Uterus (tissue), 2 donors: ENCODE measurements around the gene NFIA.

Experiments used
- POLR2A ChIP-seq, 2 donors: fragments of 450-650 bp; IDR thresholded peaks; one replicate each; pipeline ENCODE4 v1.6.1; 2016; ENCODE audit warnings: antibody characterized with exemption in 2 of 2, mild to moderate bottlenecking in 1 of 2, moderate library complexity in 1 of 2
- TF ChIP-seq, protein P1 (sequence below), 4 experiments: fragments of 200-600 bp in 2 of 4; fragments of 450-650 bp in 2 of 4; sonication (generic) in 2 of 4; IDR thresholded peaks; one replicate each; pipeline ENCODE4 v1.5.1; 2016 to 2019; ENCODE audit warnings: antibody characterized with exemption in 4 of 4, mild to moderate bottlenecking in 2 of 4, moderate library complexity in 1 of 4

DNA sequence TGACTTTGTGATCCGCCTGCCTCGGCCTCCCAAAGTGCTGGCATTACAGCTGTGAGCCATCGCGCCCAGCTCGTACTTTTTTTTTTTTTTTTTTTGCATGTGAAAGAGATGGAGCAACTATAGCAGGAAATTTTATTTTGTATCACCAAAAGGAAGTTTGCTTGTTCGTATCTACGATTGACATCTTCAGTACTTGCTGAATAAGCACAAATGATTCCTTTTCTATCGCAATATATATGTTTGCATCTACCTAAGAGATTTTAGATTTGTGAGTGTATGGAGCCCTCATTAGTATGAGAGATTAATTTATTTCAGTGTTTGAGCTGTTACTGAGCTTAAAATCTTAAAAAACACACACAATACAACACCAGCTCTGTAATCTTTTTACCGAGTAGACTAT, 143.1 kb downstream of the NFIA start:
- TF ChIP-seq, protein P1, sequence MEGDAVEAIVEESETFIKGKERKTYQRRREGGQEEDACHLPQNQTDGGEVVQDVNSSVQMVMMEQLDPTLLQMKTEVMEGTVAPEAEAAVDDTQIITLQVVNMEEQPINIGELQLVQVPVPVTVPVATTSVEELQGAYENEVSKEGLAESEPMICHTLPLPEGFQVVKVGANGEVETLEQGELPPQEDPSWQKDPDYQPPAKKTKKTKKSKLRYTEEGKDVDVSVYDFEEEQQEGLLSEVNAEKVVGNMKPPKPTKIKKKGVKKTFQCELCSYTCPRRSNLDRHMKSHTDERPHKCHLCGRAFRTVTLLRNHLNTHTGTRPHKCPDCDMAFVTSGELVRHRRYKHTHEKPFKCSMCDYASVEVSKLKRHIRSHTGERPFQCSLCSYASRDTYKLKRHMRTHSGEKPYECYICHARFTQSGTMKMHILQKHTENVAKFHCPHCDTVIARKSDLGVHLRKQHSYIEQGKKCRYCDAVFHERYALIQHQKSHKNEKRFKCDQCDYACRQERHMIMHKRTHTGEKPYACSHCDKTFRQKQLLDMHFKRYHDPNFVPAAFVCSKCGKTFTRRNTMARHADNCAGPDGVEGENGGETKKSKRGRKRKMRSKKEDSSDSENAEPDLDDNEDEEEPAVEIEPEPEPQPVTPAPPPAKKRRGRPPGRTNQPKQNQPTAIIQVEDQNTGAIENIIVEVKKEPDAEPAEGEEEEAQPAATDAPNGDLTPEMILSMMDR (IDR thresholded peaks at IDR 0.05): no peak
- TF ChIP-seq POLR2A (IDR thresholded peaks at IDR 0.05): no peak
